Fibroblast of mammary gland (primary cell): Measurements from ENCODE around the gene KLHDC9.

Source experiments
- DNase-seq: peaks from one replicate; pipeline ENCODE4 v3.0.0-alpha.2; 2010; ENCODE audit warnings: low read depth
- H3K4me3 ChIP-seq: 2 replicates; pipeline ENCODE4 v1.5.1; 2011; ENCODE audit warnings: low read depth, mild to moderate bottlenecking, low read length, moderate library complexity; ENCODE audit not compliant: control insufficient read depth
- CTCF ChIP-seq: conservative IDR thresholded peaks from 2 replicates; pipeline ENCODE4 v1.5.1; 2011; ENCODE audit warnings: low read depth, low read length, inconsistent platforms; ENCODE audit not compliant: control insufficient read depth, insufficient read depth

KLHDC9 gene

GRCh38 chr1:161069731-161070270 is 28.4 kb upstream of the KLHDC9 start, which contains the start of gene ARHGAP30:
TSS of gene ARHGAP30 (minus strand) at chr1:161069891. CDS start at chr1:161069624, 267 bp downstream.
- H3K4me3 ChIP-seq = no peak within 1 kb of the TSS
- no peak for DNase-seq
- no peak for TF ChIP-seq CTCF

DNA sequence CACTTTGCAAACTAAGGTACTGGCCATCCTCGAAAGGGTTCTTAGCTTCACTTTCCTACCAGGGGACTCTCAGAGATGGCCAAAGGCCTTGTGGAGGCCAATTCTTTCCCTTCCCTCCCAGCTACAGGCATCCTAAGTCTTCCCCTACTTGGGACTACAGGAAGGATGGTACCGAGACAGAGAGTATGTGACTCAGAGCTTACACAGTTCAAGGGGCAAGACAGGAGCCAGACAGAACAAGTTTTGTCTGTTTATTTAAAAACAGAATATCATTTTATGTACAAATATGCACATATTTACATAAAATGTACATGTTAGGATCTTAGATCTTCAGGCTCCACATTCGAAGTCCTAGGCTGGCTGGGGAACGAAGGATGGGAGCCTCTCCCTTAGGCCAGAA is 27.4 kb upstream of the KLHDC9 start:
- DNase-seq = no peak
- no peak overlapping the region for H3K4me3 ChIP-seq
- no peak for TF ChIP-seq CTCF

DNA sequence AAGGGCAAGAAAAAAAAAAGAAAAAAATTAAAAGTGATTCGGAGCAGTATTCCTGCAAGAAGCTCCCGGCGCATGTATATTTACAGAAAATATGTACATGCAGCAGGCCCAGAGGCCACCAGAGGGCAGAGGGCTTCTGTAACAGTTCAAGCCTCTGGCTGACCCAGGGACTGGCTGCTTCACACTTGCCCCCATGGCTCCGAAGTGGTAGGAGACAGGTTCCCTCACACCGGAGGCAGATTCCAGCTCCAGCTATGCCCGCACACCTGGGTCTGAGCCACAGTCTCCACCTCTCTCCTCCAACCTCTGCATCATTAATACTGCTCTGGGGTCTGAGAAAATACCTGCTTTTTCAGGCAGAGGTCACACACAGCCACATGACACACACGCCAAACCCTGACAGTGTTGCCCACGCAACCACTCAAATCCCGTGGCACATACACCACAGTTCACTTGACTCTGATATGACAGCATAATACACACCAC is 26.2 kb upstream of the KLHDC9 start:
- DNase-seq = peak; percentile 66
- TF ChIP-seq CTCF = peak; percentile 68
- H3K4me3 ChIP-seq = no peak overlapping the region

DNA sequence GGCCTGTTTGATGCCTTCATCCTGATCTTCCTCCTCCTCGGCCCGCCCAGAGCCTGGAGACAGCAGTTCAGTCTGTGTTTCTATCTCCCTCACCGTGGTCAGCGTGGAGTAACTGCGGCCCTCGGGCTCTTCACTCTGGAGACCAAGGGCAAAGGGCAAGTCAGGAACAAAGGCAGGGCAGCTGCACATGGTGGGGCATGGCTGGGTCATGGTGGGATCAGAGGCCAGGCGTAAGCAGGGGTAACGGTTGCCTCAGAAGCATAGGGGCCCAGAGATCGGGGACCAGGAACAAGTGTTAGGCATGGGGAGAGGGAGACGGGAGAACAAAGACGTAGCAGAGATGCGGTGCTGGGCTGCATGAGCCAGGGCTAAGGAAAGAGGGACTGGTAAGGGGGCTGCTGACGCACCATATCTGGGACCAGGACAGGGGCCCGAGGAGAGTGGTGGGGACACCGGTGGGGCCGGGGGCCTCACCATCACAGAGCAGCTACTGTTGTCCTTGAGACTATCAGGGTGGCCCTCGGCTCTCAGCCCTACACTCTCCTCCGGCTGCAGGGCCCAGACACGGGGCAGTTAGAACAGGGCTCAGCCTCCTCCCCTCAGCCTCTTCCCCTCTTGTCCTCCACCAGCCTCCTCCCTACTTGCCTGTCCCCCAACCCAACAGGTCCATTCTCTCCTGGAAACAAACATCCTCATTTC is 25.3 kb upstream of the KLHDC9 start:
- TF ChIP-seq CTCF = no peak
- no peak overlapping the region for H3K4me3 ChIP-seq
- DNase-seq = no peak

DNA sequence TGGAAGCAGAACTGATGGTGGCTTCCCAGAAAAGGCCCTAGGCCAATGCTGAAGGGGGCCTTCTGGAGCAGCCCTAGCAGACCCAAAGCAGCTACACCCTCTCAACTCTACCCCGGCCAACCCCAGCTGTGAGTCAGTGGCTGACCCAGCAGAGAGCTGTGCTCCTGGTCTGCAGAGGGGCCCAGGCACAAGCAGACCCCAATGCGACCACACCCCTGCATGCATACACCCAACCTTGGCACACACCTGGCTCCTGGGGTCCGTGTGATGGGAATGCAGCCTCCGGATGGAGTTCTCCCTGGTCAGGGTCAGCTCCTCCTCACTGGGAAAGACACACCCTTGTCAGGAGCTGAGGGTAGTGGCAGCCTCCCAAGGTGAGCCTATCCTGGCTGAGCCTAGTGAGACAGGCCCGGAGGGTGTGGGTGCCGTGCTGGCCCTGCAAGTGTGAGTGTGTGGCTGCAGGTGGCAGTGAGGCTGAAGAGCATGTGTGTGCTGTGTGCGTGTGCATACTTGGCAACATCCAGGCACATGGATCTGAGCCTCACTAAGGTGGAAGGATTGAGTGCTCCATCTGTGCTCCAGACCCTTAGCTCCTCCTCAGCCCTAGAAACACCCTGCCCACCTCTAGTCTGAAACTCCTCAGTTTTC is 24.6 kb upstream of the KLHDC9 start:
- TF ChIP-seq CTCF = no peak
- H3K4me3 ChIP-seq = no peak overlapping the region

DNA sequence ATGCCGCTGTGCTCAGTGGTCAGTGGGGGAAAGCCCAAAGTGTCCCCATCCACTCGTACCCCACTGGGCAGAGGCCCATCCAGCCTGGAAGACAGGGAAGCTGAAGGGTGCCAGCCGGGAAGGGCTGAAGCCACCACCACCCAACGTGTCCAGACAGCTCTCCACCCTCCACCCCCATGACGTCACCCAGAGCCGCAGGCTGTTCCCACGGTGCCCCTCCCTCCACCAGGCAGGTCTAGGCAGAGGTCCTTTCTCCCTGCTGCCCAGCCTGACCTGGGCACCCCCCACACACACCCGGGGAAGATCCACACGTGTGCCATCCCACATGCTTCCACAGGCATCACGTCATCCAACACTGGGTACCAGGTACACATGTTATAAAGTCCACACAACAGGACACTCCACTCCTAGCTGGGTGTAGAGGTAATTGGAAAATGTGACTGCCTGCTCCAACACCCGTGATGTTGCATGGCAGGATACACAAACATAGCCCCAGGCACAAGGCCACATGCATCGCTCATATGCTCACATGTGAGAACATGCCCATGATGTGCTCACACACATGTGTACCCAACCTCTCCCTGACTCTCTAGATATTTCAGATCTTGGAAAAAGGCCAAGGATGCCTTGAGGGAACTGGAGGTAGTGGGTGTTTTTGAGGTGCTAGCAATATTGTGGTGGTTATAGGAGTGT is 23.3 kb upstream of the KLHDC9 start:
- no peak for DNase-seq

More for the DNA sequence above, 24.6 kb upstream of the KLHDC9 start:
- DNase-seq = no peak

More for the DNA sequence above, 23.3 kb upstream of the KLHDC9 start:
- no peak overlapping the region for H3K4me3 ChIP-seq
- TF ChIP-seq CTCF = no peak
